ENCODE results near the gene MGAT4C. TPM values are rescaled to one million over a fixed set of nuclear protein-coding genes. Genes with fewer than 3 reads are reported as not detected.

The MGAT4C gene
- total and polyA plus RNA-seq, 2 experiments from 2014 or later = 2.9 to 4.8 TPM

DNA sequence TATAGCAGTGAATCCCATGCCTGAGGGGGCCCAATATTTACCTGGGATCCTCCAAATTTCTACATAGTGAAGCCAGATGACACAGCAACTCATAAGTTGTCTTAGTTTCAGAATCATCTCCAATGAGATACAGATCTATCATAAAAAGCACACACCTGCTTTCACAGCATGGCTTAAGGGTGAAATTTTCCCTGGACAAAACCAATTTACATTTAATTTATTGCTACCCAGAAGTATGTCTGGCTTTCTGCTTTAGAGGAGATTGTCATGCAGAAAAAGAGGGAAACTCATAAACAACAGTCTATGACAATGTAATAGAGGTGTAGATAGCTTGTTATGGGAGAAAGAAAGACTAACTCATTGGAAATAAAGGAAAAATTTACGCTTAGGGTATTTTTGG lies 113.0 kb downstream of the MGAT4C start:
- H2AFZ ChIP-seq = no peak overlapping the region
- no peak for TF ChIP-seq EZH2 (IDR thresholded peaks at IDR 0.05; ENCODE audit: borderline replicate concordance)
- TF ChIP-seq CTCF (IDR thresholded peaks at IDR 0.05; ENCODE audit: poor library complexity) = no peak
- TF ChIP-seq EZH2phosphoT487 (IDR thresholded peaks at IDR 0.05; ENCODE audit: low read depth, severe bottlenecking, unreplicated experiment) = no peak
- H3K27ac ChIP-seq = no peak overlapping the region
- H3K27me3 ChIP-seq = no peaks in the 10 kb centered on the region
- no peaks in the 10 kb centered on the region for H3K4me1 ChIP-seq (ENCODE audit: insufficient read depth)
- no peaks in the 10 kb centered on the region for H3K9me2 ChIP-seq (replicated peaks; ENCODE audit: insufficient read depth)
- no peak for DNase-seq (ENCODE audit: low spot score)
- no peaks in the 10 kb centered on the region for H3K36me3 ChIP-seq (replicated peaks; ENCODE audit: insufficient read depth, low read depth)
- H3K4me2 ChIP-seq = no peak overlapping the region
- H3K4me3 ChIP-seq = no peak overlapping the region
- WGBS (ENCODE audit: low lambda C conversion rate, missing lambda C conversion rate) = 75% methylated on average over 1 of the region's 1 CpG
- no peaks in the 10 kb centered on the region for H3K79me2 ChIP-seq
- no peaks in the 10 kb centered on the region for H4K20me1 ChIP-seq (ENCODE audit: insufficient read depth, poor library complexity, severe bottlenecking)
- H3K9me3 ChIP-seq (ENCODE audit: low read depth) = no peaks in the 10 kb centered on the region

- no peak for DNase-seq (ENCODE audit: low spot score)
- H3K9me3 ChIP-seq (ENCODE audit: low read depth) = no peaks in the 10 kb centered on the region
- TF ChIP-seq CTCF (IDR thresholded peaks at IDR 0.05; ENCODE audit: poor library complexity) = no peak
- TF ChIP-seq EZH2phosphoT487 (IDR thresholded peaks at IDR 0.05; ENCODE audit: low read depth, severe bottlenecking, unreplicated experiment) = no peak
- no peak for TF ChIP-seq EZH2 (IDR thresholded peaks at IDR 0.05; ENCODE audit: borderline replicate concordance)
- H4K20me1 ChIP-seq (ENCODE audit: insufficient read depth, poor library complexity, severe bottlenecking) = no peaks in the 10 kb centered on the region
- H3K36me3 ChIP-seq (replicated peaks; ENCODE audit: insufficient read depth, low read depth) = no peaks in the 10 kb centered on the region
- no peak overlapping the region for H3K4me3 ChIP-seq
- no peak overlapping the region for H3K27ac ChIP-seq
- H3K27me3 ChIP-seq = no peaks in the 10 kb centered on the region
- no peak overlapping the region for H2AFZ ChIP-seq
- H3K4me1 ChIP-seq (ENCODE audit: insufficient read depth) = no peaks in the 10 kb centered on the region
- WGBS (ENCODE audit: low lambda C conversion rate, missing lambda C conversion rate) = 87% methylated on average over 1 of the region's 1 CpG
- no peaks in the 10 kb centered on the region for H3K9me2 ChIP-seq (replicated peaks; ENCODE audit: insufficient read depth)
- no peaks in the 10 kb centered on the region for H3K79me2 ChIP-seq
- no peak overlapping the region for H3K4me2 ChIP-seq
Measured at GRCh38 chr12:86139671-86140070, 116.5 kb downstream of the MGAT4C start.

- no peaks in the 10 kb centered on the region for H3K4me1 ChIP-seq (ENCODE audit: insufficient read depth)
- H3K9me2 ChIP-seq (replicated peaks; ENCODE audit: insufficient read depth) = no peaks in the 10 kb centered on the region
- H3K4me2 ChIP-seq = no peak overlapping the region
- no peak for DNase-seq (ENCODE audit: low spot score)
- no peak overlapping the region for H2AFZ ChIP-seq
- WGBS (ENCODE audit: low lambda C conversion rate, missing lambda C conversion rate) = 95% methylated on average over 2 of the region's 2 CpGs
- H3K9me3 ChIP-seq (ENCODE audit: low read depth) = no peaks in the 10 kb centered on the region
- TF ChIP-seq CTCF (IDR thresholded peaks at IDR 0.05; ENCODE audit: poor library complexity) = no peak
- TF ChIP-seq EZH2phosphoT487 (IDR thresholded peaks at IDR 0.05; ENCODE audit: low read depth, severe bottlenecking, unreplicated experiment) = no peak
- no peak for TF ChIP-seq EZH2 (IDR thresholded peaks at IDR 0.05; ENCODE audit: borderline replicate concordance)
- H3K27ac ChIP-seq = no peak overlapping the region
- no peaks in the 10 kb centered on the region for H3K27me3 ChIP-seq
- H3K36me3 ChIP-seq (replicated peaks; ENCODE audit: insufficient read depth, low read depth) = no peaks in the 10 kb centered on the region
- H3K79me2 ChIP-seq = no peaks in the 10 kb centered on the region
- no peaks in the 10 kb centered on the region for H4K20me1 ChIP-seq (ENCODE audit: insufficient read depth, poor library complexity, severe bottlenecking)
- no peak overlapping the region for H3K4me3 ChIP-seq
Measured at GRCh38 chr12:86138770-86139169, 117.4 kb downstream of the MGAT4C start.

- no peak for DNase-seq (ENCODE audit: low spot score)
- no peak overlapping the region for H3K4me2 ChIP-seq
- H2AFZ ChIP-seq = no peak overlapping the region
- no peaks in the 10 kb centered on the region for H3K4me1 ChIP-seq (ENCODE audit: insufficient read depth)
- no peak overlapping the region for H3K27ac ChIP-seq
- 73% methylated on average over 2 of the region's 2 CpGs for WGBS (ENCODE audit: low lambda C conversion rate, missing lambda C conversion rate)
- TF ChIP-seq EZH2 (IDR thresholded peaks at IDR 0.05; ENCODE audit: borderline replicate concordance) = no peak
- TF ChIP-seq CTCF (IDR thresholded peaks at IDR 0.05; ENCODE audit: poor library complexity) = no peak
- TF ChIP-seq EZH2phosphoT487 (IDR thresholded peaks at IDR 0.05; ENCODE audit: low read depth, severe bottlenecking, unreplicated experiment) = no peak
- no peaks in the 10 kb centered on the region for H3K36me3 ChIP-seq (replicated peaks; ENCODE audit: insufficient read depth, low read depth)
- no peaks in the 10 kb centered on the region for H3K79me2 ChIP-seq
- no peaks in the 10 kb centered on the region for H3K27me3 ChIP-seq
- no peaks in the 10 kb centered on the region for H4K20me1 ChIP-seq (ENCODE audit: insufficient read depth, poor library complexity, severe bottlenecking)
- H3K9me2 ChIP-seq (replicated peaks; ENCODE audit: insufficient read depth) = no peaks in the 10 kb centered on the region
- no peaks in the 10 kb centered on the region for H3K9me3 ChIP-seq (ENCODE audit: low read depth)
- no peak overlapping the region for H3K4me3 ChIP-seq
Measured at GRCh38 chr12:86137936-86138335, 118.3 kb downstream of the MGAT4C start.

Measured in hepatocyte (in vitro differentiated cells).